Measurements from ENCODE around the gene ST3GAL3. TPM values are rescaled to one million over a fixed set of nuclear protein-coding genes. Genes with fewer than 3 reads are reported as not detected.

ST3GAL3 gene
- total and polyA plus RNA-seq, 2 of the 13 experiments (the other 11 are each of a cell fraction or from before 2014, with no cell fraction given) = 5.1 to 8.1 TPM

DNA sequence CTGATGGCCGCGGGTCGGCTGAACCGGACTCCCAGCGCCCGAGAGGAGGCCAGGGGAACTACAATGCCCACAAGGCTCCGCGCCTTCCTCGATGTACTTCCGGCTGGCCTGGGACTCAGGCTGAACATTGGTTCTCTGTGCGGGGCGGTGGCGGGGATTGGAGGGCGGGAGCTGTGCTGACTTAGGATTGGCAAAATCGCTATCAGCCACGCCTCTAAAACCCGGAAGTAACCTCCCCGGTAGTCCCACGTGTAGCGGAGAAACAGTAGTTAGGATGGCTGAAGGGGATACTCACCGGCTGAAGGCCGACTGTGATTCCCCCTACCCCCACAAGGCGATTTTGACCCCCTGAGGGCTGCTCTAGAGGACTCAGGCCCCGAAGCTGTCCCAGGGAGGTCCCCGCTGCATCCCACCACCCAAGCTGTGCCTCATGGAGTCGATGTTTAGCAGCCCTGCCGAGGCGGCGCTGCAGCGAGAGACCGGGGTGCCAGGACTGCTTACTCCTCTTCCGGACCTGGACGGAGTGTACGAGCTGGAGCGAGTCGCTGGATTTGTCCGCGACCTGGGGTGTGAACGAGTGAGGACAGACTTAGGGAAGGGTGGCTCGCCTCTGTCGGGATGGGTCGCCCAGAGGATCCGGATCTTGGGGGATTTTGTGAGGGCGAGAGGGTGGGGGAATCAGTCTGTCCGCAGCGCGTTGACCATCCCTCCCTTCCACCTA lies 262.6 kb downstream of the ST3GAL3 start, which contains the start of gene DPH2 (continued):
- TF ChIP-seq, protein P1, sequence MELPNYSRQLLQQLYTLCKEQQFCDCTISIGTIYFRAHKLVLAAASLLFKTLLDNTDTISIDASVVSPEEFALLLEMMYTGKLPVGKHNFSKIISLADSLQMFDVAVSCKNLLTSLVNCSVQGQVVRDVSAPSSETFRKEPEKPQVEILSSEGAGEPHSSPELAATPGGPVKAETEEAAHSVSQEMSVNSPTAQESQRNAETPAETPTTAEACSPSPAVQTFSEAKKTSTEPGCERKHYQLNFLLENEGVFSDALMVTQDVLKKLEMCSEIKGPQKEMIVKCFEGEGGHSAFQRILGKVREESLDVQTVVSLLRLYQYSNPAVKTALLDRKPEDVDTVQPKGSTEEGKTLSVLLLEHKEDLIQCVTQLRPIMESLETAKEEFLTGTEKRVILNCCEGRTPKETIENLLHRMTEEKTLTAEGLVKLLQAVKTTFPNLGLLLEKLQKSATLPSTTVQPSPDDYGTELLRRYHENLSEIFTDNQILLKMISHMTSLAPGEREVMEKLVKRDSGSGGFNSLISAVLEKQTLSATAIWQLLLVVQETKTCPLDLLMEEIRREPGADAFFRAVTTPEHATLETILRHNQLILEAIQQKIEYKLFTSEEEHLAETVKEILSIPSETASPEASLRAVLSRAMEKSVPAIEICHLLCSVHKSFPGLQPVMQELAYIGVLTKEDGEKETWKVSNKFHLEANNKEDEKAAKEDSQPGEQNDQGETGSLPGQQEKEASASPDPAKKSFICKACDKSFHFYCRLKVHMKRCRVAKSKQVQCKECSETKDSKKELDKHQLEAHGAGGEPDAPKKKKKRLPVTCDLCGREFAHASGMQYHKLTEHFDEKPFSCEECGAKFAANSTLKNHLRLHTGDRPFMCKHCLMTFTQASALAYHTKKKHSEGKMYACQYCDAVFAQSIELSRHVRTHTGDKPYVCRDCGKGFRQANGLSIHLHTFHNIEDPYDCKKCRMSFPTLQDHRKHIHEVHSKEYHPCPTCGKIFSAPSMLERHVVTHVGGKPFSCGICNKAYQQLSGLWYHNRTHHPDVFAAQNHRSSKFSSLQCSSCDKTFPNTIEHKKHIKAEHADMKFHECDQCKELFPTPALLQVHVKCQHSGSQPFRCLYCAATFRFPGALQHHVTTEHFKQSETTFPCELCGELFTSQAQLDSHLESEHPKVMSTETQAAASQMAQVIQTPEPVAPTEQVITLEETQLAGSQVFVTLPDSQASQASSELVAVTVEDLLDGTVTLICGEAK (IDR thresholded peaks at IDR 0.05) = peak; percentile 70
- TF ChIP-seq, protein P1 (CRISPR knock-in tag; IDR thresholded peaks at IDR 0.05) = no peak
- TF ChIP-seq ZNF430 (CRISPR knock-in tag; IDR thresholded peaks at IDR 0.05) (0 out of 2 replicates have a peak, but pooled peaks have one; percentile 33), ZNF510 (CRISPR knock-in tag; IDR thresholded peaks at IDR 0.05; ENCODE audit: low read depth) (no peak), ZBTB38 (CRISPR knock-in tag; IDR thresholded peaks at IDR 0.05) (no peak), TOPORS (CRISPR knock-in tag; IDR thresholded peaks at IDR 0.05) (no peak), PITX1 (CRISPR knock-in tag; IDR thresholded peaks at IDR 0.05) (no peak), YY1 (IDR thresholded peaks at IDR 0.05; ENCODE audit: insufficient read depth, insufficient replicate concordance, low read depth, low read length) (peak; percentile 43), ZNF878 (CRISPR knock-in tag; IDR thresholded peaks at IDR 0.05) (no peak), DNMT3B (CRISPR knock-in tag; conservative IDR thresholded peaks at IDR 0.05) (no peak), HNRNPLL (IDR thresholded peaks at IDR 0.05; ENCODE audit: low read depth, low read length, poor library complexity, severe bottlenecking) (peak; percentile 43), HCFC1 (IDR thresholded peaks at IDR 0.05; ENCODE audit: low read depth, low read length) (peak; percentile 92), ZIK1 (CRISPR knock-in tag; IDR thresholded peaks at IDR 0.05; ENCODE audit: borderline replicate concordance, low read depth) (no peak), KDM6A (CRISPR knock-in tag; IDR thresholded peaks at IDR 0.05; ENCODE audit: low read depth) (no peak)
- TF ChIP-seq, protein P2, sequence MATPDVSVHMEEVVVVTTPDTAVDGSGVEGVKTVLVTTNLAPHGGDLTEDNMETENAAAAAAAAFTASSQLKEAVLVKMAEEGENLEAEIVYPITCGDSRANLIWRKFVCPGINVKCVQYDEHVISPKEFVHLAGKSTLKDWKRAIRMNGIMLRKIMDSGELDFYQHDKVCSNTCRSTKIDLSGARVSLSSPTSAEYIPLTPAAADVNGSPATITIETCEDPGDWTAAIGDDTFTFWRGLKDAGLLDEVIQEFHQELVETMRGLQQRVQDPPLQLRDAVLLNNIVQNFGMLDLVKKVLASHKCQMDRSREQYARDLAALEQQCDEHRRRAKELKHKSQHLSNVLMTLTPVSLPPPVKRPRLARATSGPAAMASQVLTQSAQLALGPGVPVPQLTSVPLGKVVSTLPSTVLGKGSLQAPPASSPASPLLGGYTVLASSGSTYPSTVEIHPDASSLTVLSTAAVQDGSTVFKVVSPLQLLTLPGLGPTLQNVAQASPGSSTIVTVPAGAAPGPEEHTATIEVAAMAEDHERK (CRISPR knock-in tag; IDR thresholded peaks at IDR 0.05; ENCODE audit: low read depth) = no peak
- TF ChIP-seq, protein P3, sequence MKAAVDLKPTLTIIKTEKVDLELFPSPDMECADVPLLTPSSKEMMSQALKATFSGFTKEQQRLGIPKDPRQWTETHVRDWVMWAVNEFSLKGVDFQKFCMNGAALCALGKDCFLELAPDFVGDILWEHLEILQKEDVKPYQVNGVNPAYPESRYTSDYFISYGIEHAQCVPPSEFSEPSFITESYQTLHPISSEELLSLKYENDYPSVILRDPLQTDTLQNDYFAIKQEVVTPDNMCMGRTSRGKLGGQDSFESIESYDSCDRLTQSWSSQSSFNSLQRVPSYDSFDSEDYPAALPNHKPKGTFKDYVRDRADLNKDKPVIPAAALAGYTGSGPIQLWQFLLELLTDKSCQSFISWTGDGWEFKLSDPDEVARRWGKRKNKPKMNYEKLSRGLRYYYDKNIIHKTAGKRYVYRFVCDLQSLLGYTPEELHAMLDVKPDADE (CRISPR knock-in tag; IDR thresholded peaks at IDR 0.05) = no peak

Measured in HepG2 (cell line).